OCI-LY3 (cell line): ENCODE data around the gene GHRHR.

ENCODE experiments used
- H2AFZ ChIP-seq: fragments of 200-600, 300-600 bp; shearing (Covaris generic); 2 replicates; pipeline ENCODE4 v1.6.0; 2014; ENCODE audit warnings: antibody characterized with exemption, low read depth, low read length
- H3K27ac ChIP-seq: fragments of 200-600, 300-600 bp; sonication (generic); 2 replicates; pipeline ENCODE4 v1.5.1; 2014; ENCODE audit warnings: mild to moderate bottlenecking, low read length, moderate library complexity, mixed read lengths
- H3K27me3 ChIP-seq: fragments of 200-600, 300-600 bp; sonication (generic); 2 replicates; pipeline ENCODE4 v1.6.1; 2014; ENCODE audit warnings: low read depth, low read length, mixed read lengths
- H3K36me3 ChIP-seq: fragments of 200-600, 300-600 bp; sonication (generic); replicated peaks from 2 replicates; pipeline ENCODE3; 2014; ENCODE audit warnings: low read depth, low read length, mixed read lengths
- H3K4me1 ChIP-seq: fragments of 300-600, 200-600 bp; sonication (generic); 2 replicates; pipeline ENCODE4 v1.6.1; 2014; ENCODE audit warnings: low read length, mixed read lengths
- H3K4me2 ChIP-seq: fragments of 200-600, 300-600 bp; sonication (generic); 2 replicates; pipeline ENCODE4 v1.6.1; 2014; ENCODE audit warnings: low read length, mixed read lengths
- H3K4me3 ChIP-seq: fragments of 300-600, 200-600 bp; sonication (generic); 2 replicates; pipeline ENCODE4 v1.5.1; 2014; ENCODE audit warnings: antibody characterized with exemption, mild to moderate bottlenecking, low read length, moderate library complexity
- H3K79me2 ChIP-seq: fragments of 300-600, 200-600 bp; shearing (Covaris generic); 2 replicates; pipeline ENCODE4 v1.6.1; 2014; ENCODE audit warnings: mild to moderate bottlenecking, low read length, mixed read lengths
- H3K9ac ChIP-seq: fragments of 300-600, 200-600 bp; shearing (Covaris generic); 2 replicates; pipeline ENCODE4 v1.6.0; 2014; ENCODE audit warnings: mild to moderate bottlenecking, low read length, moderate library complexity
- H3K9me3 ChIP-seq: fragments of 200-600, 300-600 bp; shearing (Covaris generic); 2 replicates; pipeline ENCODE4 v1.6.1; 2014; ENCODE audit warnings: low read length, mixed read lengths; ENCODE audit not compliant: insufficient read depth
- H4K20me1 ChIP-seq: fragments of 200-600, 300-600 bp; sonication (generic); 2 replicates; pipeline ENCODE4 v1.6.1; 2016; ENCODE audit warnings: low read length, mixed read lengths; ENCODE audit not compliant: insufficient read depth
- EZH2phosphoT487 ChIP-seq: fragments of 200-600 bp; shearing (Covaris generic); IDR thresholded peaks from 2 replicates; pipeline ENCODE4 v1.6.1; 2018; ENCODE audit warnings: antibody characterized with exemption, mixed run types, low read depth
- TF ChIP-seq, protein P1 (sequence below): fragments of 200-600, 300-600 bp; sonication (generic); IDR thresholded peaks from 2 replicates; pipeline ENCODE4 v1.5.1; 2014; ENCODE audit warnings: antibody characterized with exemption, low read length, low read depth

GHRHR gene

DNA sequence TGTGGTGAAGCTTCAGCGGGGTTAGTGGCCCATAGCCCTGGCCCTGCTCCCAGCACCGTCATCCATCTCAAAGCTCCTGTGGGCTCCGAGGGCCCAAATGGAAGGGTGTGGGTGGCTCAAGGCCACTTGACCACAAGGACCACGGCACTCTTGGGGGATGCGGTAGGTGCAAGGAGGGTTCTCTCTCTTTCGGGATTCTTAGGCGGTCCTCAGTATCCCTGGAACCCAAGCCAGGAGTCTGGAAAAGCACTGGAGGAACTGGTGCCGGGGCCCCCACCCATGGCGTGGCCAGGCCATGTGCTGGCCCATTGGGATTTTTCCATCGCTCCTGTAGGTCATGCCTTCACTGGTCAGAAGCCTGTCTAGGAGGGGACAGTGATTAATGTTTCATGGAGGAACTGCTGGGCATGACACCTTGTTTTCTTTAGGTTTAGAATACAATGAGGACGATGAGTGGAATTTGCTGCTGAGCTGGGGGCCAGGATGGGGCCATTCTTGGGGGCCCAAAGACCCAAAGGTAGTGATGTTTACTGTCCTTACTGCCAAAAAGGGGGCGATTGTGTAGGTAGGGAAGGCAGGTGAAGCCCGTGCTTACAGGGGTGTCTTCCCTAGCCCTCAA is 35.4 kb upstream of the GHRHR start:
- Histone ChIP-seq H3K4me3 (no peak overlapping the region), H3K27me3 (no peaks in the 10 kb centered on the region), H3K79me2 (no peaks in the 10 kb centered on the region), H3K4me2 (no peak overlapping the region), H3K36me3 (no peaks in the 10 kb centered on the region), H3K4me1 (no peaks in the 10 kb centered on the region), H4K20me1 (no peaks in the 10 kb centered on the region), H3K9me3 (no peaks in the 10 kb centered on the region), H3K9ac (no peak overlapping the region), H2AFZ (no peak overlapping the region), H3K27ac (no peak overlapping the region)
- no peak for TF ChIP-seq EZH2phosphoT487
- TF ChIP-seq, protein P1, sequence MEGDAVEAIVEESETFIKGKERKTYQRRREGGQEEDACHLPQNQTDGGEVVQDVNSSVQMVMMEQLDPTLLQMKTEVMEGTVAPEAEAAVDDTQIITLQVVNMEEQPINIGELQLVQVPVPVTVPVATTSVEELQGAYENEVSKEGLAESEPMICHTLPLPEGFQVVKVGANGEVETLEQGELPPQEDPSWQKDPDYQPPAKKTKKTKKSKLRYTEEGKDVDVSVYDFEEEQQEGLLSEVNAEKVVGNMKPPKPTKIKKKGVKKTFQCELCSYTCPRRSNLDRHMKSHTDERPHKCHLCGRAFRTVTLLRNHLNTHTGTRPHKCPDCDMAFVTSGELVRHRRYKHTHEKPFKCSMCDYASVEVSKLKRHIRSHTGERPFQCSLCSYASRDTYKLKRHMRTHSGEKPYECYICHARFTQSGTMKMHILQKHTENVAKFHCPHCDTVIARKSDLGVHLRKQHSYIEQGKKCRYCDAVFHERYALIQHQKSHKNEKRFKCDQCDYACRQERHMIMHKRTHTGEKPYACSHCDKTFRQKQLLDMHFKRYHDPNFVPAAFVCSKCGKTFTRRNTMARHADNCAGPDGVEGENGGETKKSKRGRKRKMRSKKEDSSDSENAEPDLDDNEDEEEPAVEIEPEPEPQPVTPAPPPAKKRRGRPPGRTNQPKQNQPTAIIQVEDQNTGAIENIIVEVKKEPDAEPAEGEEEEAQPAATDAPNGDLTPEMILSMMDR, result no peak

DNA sequence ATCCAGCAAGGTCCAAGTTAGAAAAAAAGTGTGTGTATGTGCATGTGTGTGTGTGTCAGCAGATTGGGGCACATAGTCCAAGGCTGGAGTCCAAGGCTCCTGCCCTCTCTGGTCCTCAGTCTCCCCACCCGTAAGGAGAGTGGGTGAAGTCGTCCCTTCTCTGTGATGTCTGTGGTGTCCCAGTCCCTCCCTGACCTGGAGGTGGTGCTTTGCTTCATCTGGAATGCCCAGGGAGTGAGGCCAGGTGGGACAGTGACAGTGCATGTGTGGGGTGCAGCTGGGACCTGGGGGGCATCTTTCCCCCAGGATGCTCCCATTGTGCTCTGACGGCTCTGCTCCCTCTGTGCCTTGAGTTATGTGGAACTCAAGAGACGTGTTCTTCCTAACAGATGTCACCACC is 34.1 kb upstream of the GHRHR start:
- Histone ChIP-seq H2AFZ (no peak overlapping the region), H4K20me1 (no peaks in the 10 kb centered on the region), H3K9ac (no peak overlapping the region), H3K27me3 (no peaks in the 10 kb centered on the region), H3K36me3 (no peaks in the 10 kb centered on the region), H3K4me1 (no peaks in the 10 kb centered on the region), H3K4me3 (no peak overlapping the region), H3K9me3 (no peaks in the 10 kb centered on the region), H3K79me2 (no peaks in the 10 kb centered on the region), H3K27ac (no peak overlapping the region), H3K4me2 (no peak overlapping the region)
- TF ChIP-seq, protein P1, result no peak
- TF ChIP-seq EZH2phosphoT487, result no peak

DNA sequence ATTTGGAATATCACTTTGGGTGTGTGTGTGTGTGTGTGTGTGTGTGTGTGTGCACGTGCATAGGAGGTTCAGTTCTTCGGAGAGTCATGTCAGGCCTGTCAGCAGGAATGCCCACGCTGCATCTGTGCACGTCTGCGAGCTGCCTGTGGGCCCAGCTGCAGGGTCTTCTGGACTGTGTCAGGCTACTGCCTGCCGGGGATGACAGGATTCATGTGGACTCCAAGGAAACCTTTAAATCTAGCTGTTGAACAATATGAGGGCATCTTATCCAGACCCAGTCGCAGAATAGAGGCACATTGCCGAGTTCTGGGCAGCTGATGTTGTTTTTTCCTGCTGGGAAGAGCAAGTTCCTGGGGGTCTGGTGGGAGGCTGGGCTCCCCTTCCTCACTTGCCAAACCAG is 33.1 kb upstream of the GHRHR start:
- Histone ChIP-seq H3K79me2 (no peaks in the 10 kb centered on the region), H4K20me1 (no peaks in the 10 kb centered on the region), H3K4me3 (no peak overlapping the region), H3K9me3 (no peaks in the 10 kb centered on the region), H3K9ac (no peak overlapping the region), H3K4me1 (no peaks in the 10 kb centered on the region), H3K4me2 (no peak overlapping the region), H3K27ac (no peak overlapping the region), H3K27me3 (no peaks in the 10 kb centered on the region), H3K36me3 (no peaks in the 10 kb centered on the region), H2AFZ (no peak overlapping the region)
- TF ChIP-seq, protein P1, result no peak
- TF ChIP-seq EZH2phosphoT487, result no peak

DNA sequence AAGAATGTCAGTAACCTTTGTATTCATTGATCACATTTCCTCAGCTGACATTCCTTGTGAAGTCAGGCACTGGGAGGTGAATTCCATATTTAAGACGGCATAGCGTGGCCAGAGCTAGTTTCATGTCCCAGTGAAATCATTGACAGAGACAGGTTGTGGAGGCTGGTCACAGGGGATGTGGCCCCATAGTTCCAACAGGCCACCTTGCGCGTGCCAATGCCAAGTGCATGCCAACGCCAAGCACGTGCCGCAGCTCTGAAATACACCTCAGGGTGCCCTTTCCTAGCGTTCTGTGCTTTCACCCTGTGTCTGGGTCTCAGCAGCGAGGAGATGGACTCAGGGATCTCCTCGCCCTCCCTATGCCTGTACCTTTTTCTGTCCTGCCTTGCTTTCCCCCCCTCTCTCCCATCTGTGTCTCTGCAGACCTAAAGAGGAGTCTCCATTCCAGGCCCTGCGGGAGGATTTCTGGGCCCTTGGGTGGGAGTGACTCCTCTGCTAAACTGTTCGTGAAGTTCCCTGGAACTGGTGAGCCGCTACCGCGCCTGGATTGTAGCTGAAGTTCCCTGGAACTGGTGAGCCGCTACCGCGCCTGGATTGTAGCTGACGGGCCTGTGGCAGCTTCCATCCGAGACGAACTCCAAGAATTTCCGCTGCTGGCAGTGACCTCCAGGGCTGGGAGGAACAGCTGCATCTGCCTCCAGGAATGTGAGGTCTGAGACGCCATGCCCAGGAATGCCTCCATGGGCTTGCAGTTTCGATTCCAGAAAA is 32.4 kb upstream of the GHRHR start:
- H2AFZ ChIP-seq, result no peak overlapping the region
- no peaks in the 10 kb centered on the region for H3K36me3 ChIP-seq
- H3K4me1 ChIP-seq, result no peaks in the 10 kb centered on the region
- H3K4me2 ChIP-seq, result no peak overlapping the region
- no peaks in the 10 kb centered on the region for H4K20me1 ChIP-seq
- no peak for TF ChIP-seq EZH2phosphoT487
- TF ChIP-seq, protein P1, result no peak
- no peak overlapping the region for H3K27ac ChIP-seq
- no peaks in the 10 kb centered on the region for H3K27me3 ChIP-seq
- H3K9me3 ChIP-seq, result no peaks in the 10 kb centered on the region
- no peak overlapping the region for H3K9ac ChIP-seq
- no peak overlapping the region for H3K4me3 ChIP-seq
- no peaks in the 10 kb centered on the region for H3K79me2 ChIP-seq
